ENCODE results near the gene ETNK1.

DNA sequence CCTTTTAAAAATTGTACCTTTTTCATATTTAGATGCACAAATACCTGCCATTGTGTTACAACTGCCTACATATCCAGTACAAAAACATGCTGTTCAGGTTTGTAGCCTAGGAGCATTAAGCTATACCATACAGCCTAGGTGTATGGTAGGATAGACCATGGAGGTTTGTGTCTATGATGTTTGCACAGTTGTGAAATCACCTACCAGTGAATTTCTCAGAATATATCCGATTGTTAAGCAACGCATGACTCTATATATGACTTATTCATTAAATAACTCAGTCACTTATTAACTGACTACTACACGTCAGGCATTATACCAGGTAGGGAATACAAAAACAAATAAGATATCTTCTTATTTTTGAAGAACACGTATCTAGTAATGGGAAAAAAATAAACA lies 26.2 kb upstream of the ETNK1 start:
- TF ChIP-seq, protein P1, sequence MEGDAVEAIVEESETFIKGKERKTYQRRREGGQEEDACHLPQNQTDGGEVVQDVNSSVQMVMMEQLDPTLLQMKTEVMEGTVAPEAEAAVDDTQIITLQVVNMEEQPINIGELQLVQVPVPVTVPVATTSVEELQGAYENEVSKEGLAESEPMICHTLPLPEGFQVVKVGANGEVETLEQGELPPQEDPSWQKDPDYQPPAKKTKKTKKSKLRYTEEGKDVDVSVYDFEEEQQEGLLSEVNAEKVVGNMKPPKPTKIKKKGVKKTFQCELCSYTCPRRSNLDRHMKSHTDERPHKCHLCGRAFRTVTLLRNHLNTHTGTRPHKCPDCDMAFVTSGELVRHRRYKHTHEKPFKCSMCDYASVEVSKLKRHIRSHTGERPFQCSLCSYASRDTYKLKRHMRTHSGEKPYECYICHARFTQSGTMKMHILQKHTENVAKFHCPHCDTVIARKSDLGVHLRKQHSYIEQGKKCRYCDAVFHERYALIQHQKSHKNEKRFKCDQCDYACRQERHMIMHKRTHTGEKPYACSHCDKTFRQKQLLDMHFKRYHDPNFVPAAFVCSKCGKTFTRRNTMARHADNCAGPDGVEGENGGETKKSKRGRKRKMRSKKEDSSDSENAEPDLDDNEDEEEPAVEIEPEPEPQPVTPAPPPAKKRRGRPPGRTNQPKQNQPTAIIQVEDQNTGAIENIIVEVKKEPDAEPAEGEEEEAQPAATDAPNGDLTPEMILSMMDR (IDR thresholded peaks at IDR 0.05; ENCODE audit: borderline replicate concordance, extremely low read depth, low read length, poor library complexity, severe bottlenecking): no peak
- TF ChIP-seq EZH2 (IDR thresholded peaks at IDR 0.05; ENCODE audit: borderline replicate concordance, low read depth, low read length, severe bottlenecking): no peak

Data from DND-41 (cell line).